Mammary epithelial cell (primary cell): ENCODE results near the gene CBX2.

Experiments used
- CTCF ChIP-seq, 2 donors: IDR thresholded peaks in 1 of 2; conservative IDR thresholded peaks in 1 of 2; 2 replicates each; pipeline ENCODE4 v1.5.1; 2011 to 2012; ENCODE audit warnings: inconsistent platforms in 2 of 2, low read length in 2 of 2, mild to moderate bottlenecking in 2 of 2, control low read depth in 1 of 2, low read depth in 1 of 2; ENCODE audit not compliant: insufficient read depth in 1 of 2; ENCODE audit errors: extremely low read depth in 1 of 2
- EZH2 ChIP-seq: IDR thresholded peaks from 2 replicates; pipeline ENCODE4 v1.6.1; 2012; ENCODE audit warnings: low read length, inconsistent platforms, borderline replicate concordance

GRCh38 chr17:79784353-79785016 is 6.5 kb downstream of the CBX2 start:
- TF ChIP-seq CTCF (conservative IDR thresholded peaks at IDR 0.05 in 1 of 2, IDR thresholded peaks at IDR 0.05 in 1 of 2; ENCODE audit: extremely low read depth in 1 of 2, insufficient read depth in 1 of 2, low read depth in 1 of 2, low read length in 2 of 2): no peak
- TF ChIP-seq EZH2: no peak
